Measurements from ENCODE around the gene IER3IP1. TPM values are rescaled to one million over a fixed set of nuclear protein-coding genes. Genes with fewer than 3 reads are reported as not detected.

Gene IER3IP1
- total RNA-seq, 1 donor from 2014 or later = 15.2 TPM

DNA sequence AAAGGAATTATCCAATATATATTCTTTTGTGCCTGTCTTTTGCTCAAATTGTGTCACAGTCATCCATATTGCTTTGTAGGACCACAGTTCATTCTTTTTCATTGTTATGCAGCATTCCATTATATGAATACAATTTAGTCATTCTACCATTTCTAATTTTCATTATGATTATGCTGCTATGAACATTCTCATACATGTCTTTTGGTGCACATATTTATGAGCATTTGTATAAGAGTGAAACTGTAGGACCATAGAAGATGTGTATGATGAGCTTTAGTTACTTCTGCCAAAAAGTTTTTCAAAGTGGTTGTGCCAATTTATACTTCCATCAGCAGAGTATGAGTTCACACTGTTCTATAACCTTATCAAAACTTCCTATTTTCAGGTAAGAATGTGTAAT is 7.7 kb downstream of the IER3IP1 start:
- H3K79me2 ChIP-seq (ENCODE audit: insufficient read depth, low read length) = peaks cover 100% of the 10 kb centered on the region
- H3K4me3 Mint-ChIP-seq (ENCODE audit: unreplicated experiment) = no peak overlapping the region

DNA sequence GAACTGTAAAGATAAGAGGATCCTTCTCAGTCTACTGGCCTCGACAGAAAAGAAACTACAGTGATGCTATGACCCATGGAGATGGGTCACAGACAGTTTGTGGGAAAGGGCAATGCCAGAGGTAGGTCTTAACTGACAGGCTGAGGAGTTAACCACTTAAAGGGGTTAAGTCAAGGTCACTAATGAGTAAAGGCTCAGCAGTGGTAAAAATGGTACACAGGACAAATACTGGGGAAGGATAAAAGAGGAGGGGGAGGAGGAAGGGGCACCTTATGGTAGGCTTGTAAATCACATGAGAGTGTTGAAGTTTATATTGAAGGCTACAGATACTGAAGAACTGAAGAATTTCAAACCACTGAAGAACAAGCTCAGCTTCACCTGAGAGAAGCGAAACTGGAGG is 9.9 kb downstream of the IER3IP1 start:
- no peaks in the 10 kb centered on the region for H3K36me3 Mint-ChIP-seq (ENCODE audit: low read depth, unreplicated experiment)
- Histone ChIP-seq H3K9me3 (ENCODE audit: insufficient read depth, low read depth, low read length) (no peaks in the 10 kb centered on the region), H3K36me3 (ENCODE audit: insufficient read depth, low read length) (no peaks in the 10 kb centered on the region), H3K9ac (ENCODE audit: low read length) (no peak overlapping the region), H3K27ac (ENCODE audit: low read depth, low read length) (no peak overlapping the region), H2AFZ (ENCODE audit: low read depth, low read length) (no peak overlapping the region), H3K4me2 (ENCODE audit: low read length) (no peak overlapping the region), H3K27me3 (ENCODE audit: insufficient read depth, low read length) (no peaks in the 10 kb centered on the region), H3K4me3 (ENCODE audit: insufficient read depth, low read depth, low read length) (no peak overlapping the region), H3K4me1 (ENCODE audit: insufficient read depth, low read length) (peaks cover 3% of the 10 kb centered on the region), H4K20me1 (ENCODE audit: insufficient read depth, low read length) (peaks cover 80% of the 10 kb centered on the region), H3K79me2 (ENCODE audit: insufficient read depth, low read length) (peaks cover 100% of the 10 kb centered on the region)
- H3K27ac Mint-ChIP-seq (ENCODE audit: unreplicated experiment) = peak overlapping the region; percentile 54
- FAIRE-seq (no peak), DNase-seq (ENCODE audit: low read depth) (no peak)
- no peaks in the 10 kb centered on the region for H3K9me3 Mint-ChIP-seq (ENCODE audit: unreplicated experiment)
- no peak overlapping the region for H3K4me3 Mint-ChIP-seq (ENCODE audit: unreplicated experiment)
- TF ChIP-seq EZH2 (IDR thresholded peaks at IDR 0.05; ENCODE audit: insufficient read depth, low read length) = no peak
- TF ChIP-seq, protein P1, sequence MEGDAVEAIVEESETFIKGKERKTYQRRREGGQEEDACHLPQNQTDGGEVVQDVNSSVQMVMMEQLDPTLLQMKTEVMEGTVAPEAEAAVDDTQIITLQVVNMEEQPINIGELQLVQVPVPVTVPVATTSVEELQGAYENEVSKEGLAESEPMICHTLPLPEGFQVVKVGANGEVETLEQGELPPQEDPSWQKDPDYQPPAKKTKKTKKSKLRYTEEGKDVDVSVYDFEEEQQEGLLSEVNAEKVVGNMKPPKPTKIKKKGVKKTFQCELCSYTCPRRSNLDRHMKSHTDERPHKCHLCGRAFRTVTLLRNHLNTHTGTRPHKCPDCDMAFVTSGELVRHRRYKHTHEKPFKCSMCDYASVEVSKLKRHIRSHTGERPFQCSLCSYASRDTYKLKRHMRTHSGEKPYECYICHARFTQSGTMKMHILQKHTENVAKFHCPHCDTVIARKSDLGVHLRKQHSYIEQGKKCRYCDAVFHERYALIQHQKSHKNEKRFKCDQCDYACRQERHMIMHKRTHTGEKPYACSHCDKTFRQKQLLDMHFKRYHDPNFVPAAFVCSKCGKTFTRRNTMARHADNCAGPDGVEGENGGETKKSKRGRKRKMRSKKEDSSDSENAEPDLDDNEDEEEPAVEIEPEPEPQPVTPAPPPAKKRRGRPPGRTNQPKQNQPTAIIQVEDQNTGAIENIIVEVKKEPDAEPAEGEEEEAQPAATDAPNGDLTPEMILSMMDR (IDR thresholded peaks at IDR 0.05; ENCODE audit: insufficient read depth, low read depth, low read length) = no peak
- peaks cover 12% of the 10 kb centered on the region for H3K4me1 Mint-ChIP-seq (ENCODE audit: low read depth, unreplicated experiment)
- no peaks in the 10 kb centered on the region for H3K27me3 Mint-ChIP-seq (ENCODE audit: low read depth, unreplicated experiment)

More for the DNA sequence above, 7.7 kb downstream of the IER3IP1 start:
- Mint-ChIP-seq H3K4me1 (ENCODE audit: low read depth, unreplicated experiment) (peaks cover 7% of the 10 kb centered on the region), H3K27me3 (ENCODE audit: low read depth, unreplicated experiment) (no peaks in the 10 kb centered on the region), H3K9me3 (ENCODE audit: unreplicated experiment) (no peaks in the 10 kb centered on the region), H3K27ac (ENCODE audit: unreplicated experiment) (no peak overlapping the region), H3K36me3 (ENCODE audit: low read depth, unreplicated experiment) (no peaks in the 10 kb centered on the region)
- Histone ChIP-seq H4K20me1 (ENCODE audit: insufficient read depth, low read length) (peaks cover 81% of the 10 kb centered on the region), H3K9ac (ENCODE audit: low read length) (no peak overlapping the region), H3K36me3 (ENCODE audit: insufficient read depth, low read length) (peaks cover 3% of the 10 kb centered on the region), H3K27me3 (ENCODE audit: insufficient read depth, low read length) (no peaks in the 10 kb centered on the region), H3K9me3 (ENCODE audit: insufficient read depth, low read depth, low read length) (no peaks in the 10 kb centered on the region), H3K4me3 (ENCODE audit: insufficient read depth, low read depth, low read length) (no peak overlapping the region), H2AFZ (ENCODE audit: low read depth, low read length) (no peak overlapping the region), H3K4me1 (ENCODE audit: insufficient read depth, low read length) (peaks cover under 1% of the 10 kb centered on the region), H3K27ac (ENCODE audit: low read depth, low read length) (no peak overlapping the region), H3K4me2 (ENCODE audit: low read length) (no peak overlapping the region)
- FAIRE-seq (no peak), DNase-seq (ENCODE audit: low read depth) (no peak)
- TF ChIP-seq, protein P1 (IDR thresholded peaks at IDR 0.05; ENCODE audit: insufficient read depth, low read depth, low read length) = no peak
- TF ChIP-seq EZH2 (IDR thresholded peaks at IDR 0.05; ENCODE audit: insufficient read depth, low read length) = no peak

DNA sequence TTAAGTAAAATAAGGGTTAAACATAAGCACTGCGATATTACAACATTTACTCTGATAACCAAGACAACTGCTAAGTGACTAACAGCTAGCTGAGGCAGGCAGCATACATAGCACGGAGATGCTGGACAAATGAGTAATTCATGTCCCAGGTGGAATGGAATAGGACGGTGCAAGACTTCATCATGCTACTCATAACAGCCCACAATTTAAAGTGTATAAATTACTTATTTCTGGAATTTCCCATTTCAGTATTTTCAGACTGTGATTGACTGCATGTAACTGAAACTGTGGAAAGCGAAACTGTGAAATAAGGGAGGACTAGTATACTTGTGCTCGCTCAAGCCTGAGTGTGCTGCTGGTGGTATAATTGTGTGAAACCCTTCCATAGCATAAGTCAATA is 12.9 kb downstream of the IER3IP1 start:
- no peaks in the 10 kb centered on the region for H3K36me3 ChIP-seq (ENCODE audit: insufficient read depth, low read length)
- peaks cover 3% of the 10 kb centered on the region for H3K4me1 ChIP-seq (ENCODE audit: insufficient read depth, low read length)
- DNase-seq (ENCODE audit: low read depth) (peak; percentile 71), FAIRE-seq (no peak)
- H3K4me2 ChIP-seq (ENCODE audit: low read length) = peak overlapping the region; percentile 23
- Mint-ChIP-seq H3K27me3 (ENCODE audit: low read depth, unreplicated experiment) (no peaks in the 10 kb centered on the region), H3K9me3 (ENCODE audit: unreplicated experiment) (no peaks in the 10 kb centered on the region), H3K4me1 (ENCODE audit: low read depth, unreplicated experiment) (peaks cover 12% of the 10 kb centered on the region), H3K27ac (ENCODE audit: unreplicated experiment) (peak overlapping the region; percentile 28), H3K36me3 (ENCODE audit: low read depth, unreplicated experiment) (peaks cover 1% of the 10 kb centered on the region), H3K4me3 (ENCODE audit: unreplicated experiment) (no peak overlapping the region)
- peaks cover 91% of the 10 kb centered on the region for H4K20me1 ChIP-seq (ENCODE audit: insufficient read depth, low read length)
- TF ChIP-seq, protein P1 (IDR thresholded peaks at IDR 0.05; ENCODE audit: insufficient read depth, low read depth, low read length) = no peak
- TF ChIP-seq EZH2 (IDR thresholded peaks at IDR 0.05; ENCODE audit: insufficient read depth, low read length) = no peak
- no peak overlapping the region for H2AFZ ChIP-seq (ENCODE audit: low read depth, low read length)
- no peak overlapping the region for H3K9ac ChIP-seq (ENCODE audit: low read length)
- H3K4me3 ChIP-seq (ENCODE audit: insufficient read depth, low read depth, low read length) = no peak overlapping the region
- H3K27me3 ChIP-seq (ENCODE audit: insufficient read depth, low read length) = no peaks in the 10 kb centered on the region
- peaks cover 98% of the 10 kb centered on the region for H3K79me2 ChIP-seq (ENCODE audit: insufficient read depth, low read length)
- no peak overlapping the region for H3K27ac ChIP-seq (ENCODE audit: low read depth, low read length)
- no peaks in the 10 kb centered on the region for H3K9me3 ChIP-seq (ENCODE audit: insufficient read depth, low read depth, low read length)

Data from astrocyte (in vitro differentiated cells and primary cell).